Body of pancreas (tissue), 4 donors: ENCODE measurements around the gene SLC1A5.

Source experiments
- CTCF ChIP-seq, 7 experiments: fragments of 450-650 bp in 4 of 7; fragments of 200-600 bp in 3 of 7; sonication (generic) in 3 of 7; IDR thresholded peaks; one replicate each; pipeline ENCODE4 v1.5.1; 2016 to 2019; ENCODE audit warnings: antibody characterized with exemption in 7 of 7
- POLR2A ChIP-seq, 3 donors: fragments of 450-650 bp; IDR thresholded peaks; one replicate each; pipeline ENCODE4 v1.6.1; 2016; ENCODE audit warnings: antibody characterized with exemption in 3 of 3, mild to moderate bottlenecking in 2 of 3

GRCh38 chr19:46809534-46810272 lies 21.3 kb upstream of the SLC1A5 start:
- no peak for TF ChIP-seq CTCF (IDR thresholded peaks at IDR 0.05)
- no peak for TF ChIP-seq POLR2A (IDR thresholded peaks at IDR 0.05)
